ENCODE data around the gene ARSA.
"Not testable (repeated sequence)": the region's sequence is repeated elsewhere in the genome, so short reads cannot be mapped to it uniquely, and the experiment has no call there.

The ARSA gene

GRCh38 chr22:50624347-50625130, 3.4 kb downstream of the ARSA start:
- no peak overlapping the region for H3K4me3 ChIP-seq (ENCODE audit: low read depth, low read length)

- no peak overlapping the region for H3K4me3 ChIP-seq (ENCODE audit: low read depth, low read length)
Observed at GRCh38 chr22:50622723-50623327, 5.1 kb downstream of the ARSA start.

- H3K4me3 ChIP-seq (ENCODE audit: low read depth, low read length): no peak overlapping the region
Observed at GRCh38 chr22:50621948-50622722, 5.8 kb downstream of the ARSA start.

- no peak overlapping the region for H3K4me3 ChIP-seq (ENCODE audit: low read depth, low read length)
Observed at GRCh38 chr22:50621356-50621880, 6.5 kb downstream of the ARSA start.

DNA sequence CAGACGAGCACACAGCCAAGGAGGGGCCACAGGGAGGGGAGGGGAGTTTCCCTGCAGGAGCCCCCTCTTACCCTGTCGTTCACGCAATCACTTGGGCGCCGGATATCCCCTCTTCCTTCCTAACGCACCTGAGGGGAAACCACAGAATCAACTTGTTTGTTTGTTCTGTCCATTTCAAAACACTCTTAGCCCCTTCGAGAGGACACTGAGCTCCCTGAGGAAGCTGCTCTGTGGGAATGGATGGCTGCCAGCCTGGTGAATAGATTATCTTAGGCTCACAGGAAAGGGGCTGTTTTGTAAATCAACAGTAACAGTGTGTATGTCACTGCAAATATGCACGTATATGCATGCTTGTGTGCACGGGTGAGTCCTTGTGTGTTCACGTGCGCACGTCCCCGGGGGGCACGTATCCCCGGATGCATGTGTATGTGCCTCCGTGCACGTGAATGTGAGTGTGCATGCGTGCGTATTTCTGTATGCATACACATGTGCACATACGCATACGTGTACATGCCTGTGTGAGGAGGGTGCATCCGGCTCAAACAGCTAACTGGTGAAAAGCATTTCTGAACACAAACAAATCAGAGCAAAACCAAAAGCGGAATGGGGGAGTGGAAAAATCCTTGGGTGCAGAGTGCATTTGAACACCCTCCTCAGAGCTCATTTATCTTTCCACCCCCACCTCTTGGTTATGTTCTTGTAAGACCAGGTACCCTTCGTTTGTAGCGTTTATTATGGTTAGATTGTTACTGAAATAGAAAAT, 7.2 kb downstream of the ARSA start:
- H3K4me3 ChIP-seq (ENCODE audit: low read depth, low read length): peak overlapping the region; percentile 14

DNA sequence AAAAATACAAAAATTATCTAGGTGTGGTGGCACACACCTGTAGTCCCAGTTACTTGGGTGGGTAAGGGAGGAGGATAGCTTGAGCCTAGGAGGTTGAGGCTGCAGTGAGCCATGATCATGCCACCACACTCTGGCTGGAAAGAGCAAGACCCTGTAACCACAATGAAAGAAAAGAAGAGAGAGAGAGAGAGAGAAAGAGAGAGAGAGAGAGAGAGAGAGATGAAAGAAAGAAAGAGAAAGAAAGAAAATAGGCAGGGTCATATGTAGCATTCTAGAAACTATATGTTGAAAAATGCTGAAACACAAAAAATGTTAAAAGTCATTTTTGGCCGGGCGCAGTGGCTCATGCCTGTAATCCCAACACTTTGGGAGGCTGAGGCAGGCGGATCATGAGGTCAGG, 13.7 kb downstream of the ARSA start:
- H3K4me3 ChIP-seq (ENCODE audit: low read depth, low read length): not testable (repeated sequence)

- H3K4me3 ChIP-seq (ENCODE audit: low read depth, low read length): no peak overlapping the region
Observed at GRCh38 chr22:50613291-50613981, 14.5 kb downstream of the ARSA start.

- H3K4me3 ChIP-seq (ENCODE audit: low read depth, low read length): no peak overlapping the region
Observed at GRCh38 chr22:50612528-50613221, 15.3 kb downstream of the ARSA start.

GRCh38 chr22:50612168-50612527, 15.8 kb downstream of the ARSA start:
- H3K4me3 ChIP-seq (ENCODE audit: low read depth, low read length): no peak overlapping the region

DNA sequence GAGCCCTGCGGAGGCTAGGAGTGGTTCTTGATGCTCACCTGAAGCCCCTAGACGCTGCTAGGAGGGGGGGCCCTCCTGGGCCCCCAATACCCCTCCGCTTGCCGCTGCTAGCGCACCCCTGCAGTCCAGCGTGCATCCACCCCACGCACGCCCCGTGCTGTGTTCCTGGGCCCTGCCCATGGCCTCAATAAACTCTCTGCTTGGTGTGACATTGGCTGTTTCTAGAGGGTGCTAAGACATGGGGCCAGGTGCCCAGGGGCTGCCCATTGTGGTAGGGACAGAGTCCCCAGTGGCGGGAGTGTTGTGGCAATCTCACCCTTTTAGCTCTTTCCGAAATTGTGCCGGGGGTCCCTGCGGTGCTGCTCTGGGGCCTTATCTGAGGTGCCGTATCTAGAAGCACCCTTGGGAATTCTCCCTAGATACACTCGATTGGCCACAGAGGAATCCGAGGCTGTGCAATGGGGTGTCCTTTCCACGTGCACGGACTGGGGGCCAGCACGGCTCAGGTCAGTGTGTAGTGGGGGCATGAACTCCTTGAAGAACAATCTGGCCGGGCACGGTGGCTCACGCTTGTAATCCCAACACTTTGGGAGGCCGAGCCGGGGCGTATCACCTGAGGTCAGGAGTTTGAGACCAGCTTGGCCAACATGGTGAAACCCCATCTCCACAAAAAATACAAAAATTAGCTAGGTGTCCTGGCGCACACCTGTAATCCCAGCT, 16.5 kb downstream of the ARSA start:
- H3K4me3 ChIP-seq (ENCODE audit: low read depth, low read length): no peak overlapping the region

- no peak overlapping the region for H3K4me3 ChIP-seq (ENCODE audit: low read depth, low read length)
Observed at GRCh38 chr22:50610581-50610980, 17.4 kb downstream of the ARSA start.

DNA sequence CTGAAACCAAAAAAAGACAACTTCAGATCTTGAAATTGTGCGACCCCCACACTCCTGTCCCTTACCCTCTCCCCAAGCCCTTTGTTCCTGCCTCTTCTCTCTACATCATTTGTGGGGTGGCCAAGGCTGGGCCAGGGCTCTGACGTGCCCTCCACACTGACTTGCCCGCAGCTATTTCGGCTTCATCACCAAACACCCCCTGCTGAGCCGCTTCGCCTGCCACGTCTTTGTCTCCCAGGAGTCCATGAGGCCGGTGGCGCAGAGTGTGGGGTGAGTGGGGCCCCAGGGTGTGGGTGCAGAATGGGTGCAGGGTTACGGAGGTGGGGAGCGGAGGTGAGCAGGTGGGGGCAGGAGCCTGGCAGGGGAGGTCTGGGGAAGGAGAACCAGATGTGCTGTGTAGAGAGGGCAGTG, 17.9 kb downstream of the ARSA start:
- no peak overlapping the region for H3K4me3 ChIP-seq (ENCODE audit: low read depth, low read length)

GRCh38 chr22:50609599-50609998, 18.4 kb downstream of the ARSA start:
- no peak overlapping the region for H3K4me3 ChIP-seq (ENCODE audit: low read depth, low read length)

GRCh38 chr22:50608996-50609395, 19.0 kb downstream of the ARSA start:
- no peak overlapping the region for H3K4me3 ChIP-seq (ENCODE audit: low read depth, low read length)

- not testable (repeated sequence) for H3K4me3 ChIP-seq (ENCODE audit: low read depth, low read length)
Observed at GRCh38 chr22:50608058-50608840, 19.7 kb downstream of the ARSA start.

GRCh38 chr22:50607659-50608020, 20.3 kb downstream of the ARSA start:
- no peak overlapping the region for H3K4me3 ChIP-seq (ENCODE audit: low read depth, low read length)

GRCh38 chr22:50606946-50607658, 20.9 kb downstream of the ARSA start:
- H3K4me3 ChIP-seq (ENCODE audit: low read depth, low read length): no peak overlapping the region
